Brain microvascular endothelial cell (primary cell): ENCODE measurements around the gene INA.

Source experiments
- DNase-seq: peaks from one replicate; pipeline ENCODE4 v3.0.0-alpha.2; 2020
- H3K27ac ChIP-seq: fragments of 250-450 bp; sonication (Bioruptor Pico); 2 replicates; pipeline ENCODE4 v1.5.1; 2020; ENCODE audit warnings: mild to moderate bottlenecking, moderate library complexity
- H3K27me3 ChIP-seq: fragments of 250-450 bp; sonication (Bioruptor Pico); replicated peaks from 2 replicates; pipeline ENCODE4 v1.5.1; 2020; ENCODE audit warnings: mild to moderate bottlenecking
- H3K36me3 ChIP-seq: fragments of 250-450 bp; sonication (Bioruptor Pico); replicated peaks from 2 replicates; pipeline ENCODE4 v1.5.1; 2020; ENCODE audit warnings: mild to moderate bottlenecking
- H3K4me3 ChIP-seq: 2 replicates; pipeline ENCODE4 v1.5.1; 2011; ENCODE audit warnings: low read depth, mild to moderate bottlenecking, control low read depth, low read length, moderate library complexity
- in situ Hi-C: cut with HindIII; loops from 2 replicates; pipeline ENCODE4 v1.10.0; 2017; ENCODE audit warnings: low sequenced_read_pairs, low pct_ligation_motif_present
- TF ChIP-seq, protein P1 (sequence below): IDR thresholded peaks from 2 replicates; pipeline ENCODE4 v1.5.1; 2011; ENCODE audit warnings: low read depth, mild to moderate bottlenecking, moderate library complexity, low read length, control low read depth, inconsistent platforms; ENCODE audit errors: missing control alignments

The INA gene

GRCh38 chr10:103262229-103262628, 14.7 kb upstream of the INA start:
- in situ Hi-C loops = no loop called here
- TF ChIP-seq, protein P1, sequence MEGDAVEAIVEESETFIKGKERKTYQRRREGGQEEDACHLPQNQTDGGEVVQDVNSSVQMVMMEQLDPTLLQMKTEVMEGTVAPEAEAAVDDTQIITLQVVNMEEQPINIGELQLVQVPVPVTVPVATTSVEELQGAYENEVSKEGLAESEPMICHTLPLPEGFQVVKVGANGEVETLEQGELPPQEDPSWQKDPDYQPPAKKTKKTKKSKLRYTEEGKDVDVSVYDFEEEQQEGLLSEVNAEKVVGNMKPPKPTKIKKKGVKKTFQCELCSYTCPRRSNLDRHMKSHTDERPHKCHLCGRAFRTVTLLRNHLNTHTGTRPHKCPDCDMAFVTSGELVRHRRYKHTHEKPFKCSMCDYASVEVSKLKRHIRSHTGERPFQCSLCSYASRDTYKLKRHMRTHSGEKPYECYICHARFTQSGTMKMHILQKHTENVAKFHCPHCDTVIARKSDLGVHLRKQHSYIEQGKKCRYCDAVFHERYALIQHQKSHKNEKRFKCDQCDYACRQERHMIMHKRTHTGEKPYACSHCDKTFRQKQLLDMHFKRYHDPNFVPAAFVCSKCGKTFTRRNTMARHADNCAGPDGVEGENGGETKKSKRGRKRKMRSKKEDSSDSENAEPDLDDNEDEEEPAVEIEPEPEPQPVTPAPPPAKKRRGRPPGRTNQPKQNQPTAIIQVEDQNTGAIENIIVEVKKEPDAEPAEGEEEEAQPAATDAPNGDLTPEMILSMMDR = no peak
- no peak for DNase-seq

GRCh38 chr10:103265717-103266329, 11.1 kb upstream of the INA start:
- Histone ChIP-seq H3K27ac (no peak overlapping the region), H3K36me3 (no peaks in the 10 kb centered on the region), H3K27me3 (no peaks in the 10 kb centered on the region), H3K4me3 (no peak overlapping the region)
- TF ChIP-seq, protein P1 = no peak
- DNase-seq = peak; percentile 69
- in situ Hi-C loops = no loop called here

More at GRCh38 chr10:103262229-103262628, 14.7 kb upstream of the INA start:
- H3K4me3 ChIP-seq = no peak overlapping the region
- H3K36me3 ChIP-seq = no peaks in the 10 kb centered on the region
- no peak overlapping the region for H3K27ac ChIP-seq
- no peaks in the 10 kb centered on the region for H3K27me3 ChIP-seq

- Histone ChIP-seq H3K4me3 (no peak overlapping the region), H3K27ac (no peak overlapping the region), H3K27me3 (peaks cover 13% of the 10 kb centered on the region), H3K36me3 (no peaks in the 10 kb centered on the region)
- TF ChIP-seq, protein P1 = no peak
- in situ Hi-C loops = no loop called here
- DNase-seq = peak; percentile 91
Measured at GRCh38 chr10:103273041-103273441, 3.9 kb upstream of the INA start.

- H3K27ac ChIP-seq = no peak overlapping the region
- TF ChIP-seq, protein P1 = no peak
- H3K36me3 ChIP-seq = no peaks in the 10 kb centered on the region
- in situ Hi-C loops = no loop called here
- peaks cover 18% of the 10 kb centered on the region for H3K27me3 ChIP-seq
- no peak for DNase-seq
- no peak overlapping the region for H3K4me3 ChIP-seq
Measured at GRCh38 chr10:103276251-103276895, 565 bp upstream of the INA start.

GRCh38 chr10:103277713-103278536, 987 bp downstream of the INA start:
- Histone ChIP-seq H3K4me3 (peak overlapping the region; percentile 17), H3K36me3 (no peaks in the 10 kb centered on the region), H3K27me3 (peaks cover 18% of the 10 kb centered on the region), H3K27ac (no peak overlapping the region)
- TF ChIP-seq, protein P1 = no peak
- in situ Hi-C loops = no loop called here
- DNase-seq = no peak
